ENCODE data around the gene ARG2. TPM values are rescaled to one million over a fixed set of nuclear protein-coding genes. Genes with fewer than 3 reads are reported as not detected.

The ARG2 gene
- total RNA-seq, 2 experiments from 2014 or later = 3.7 to 3.9 TPM

DNA sequence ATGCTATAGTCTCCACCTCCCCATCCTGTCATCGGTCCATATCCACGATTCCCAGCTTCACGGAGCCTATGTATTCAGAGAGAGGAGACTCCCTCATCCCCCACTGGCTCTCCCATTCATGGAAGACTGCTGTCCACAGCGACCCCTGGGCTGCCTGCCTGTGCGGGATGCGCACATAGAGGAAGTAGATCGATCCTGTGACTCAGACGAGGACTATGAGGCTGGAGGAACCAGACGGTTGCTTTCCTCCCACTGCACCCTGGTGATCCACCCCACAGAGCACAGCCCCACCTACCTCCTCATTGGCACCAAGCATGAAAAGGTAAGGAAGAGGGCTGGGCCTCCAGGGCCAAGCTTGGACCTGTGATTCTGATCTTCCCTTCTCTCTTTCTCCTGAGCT lies 44.0 kb upstream of the ARG2 start:
- H3K27ac Mint-ChIP-seq = no peak overlapping the region
- CTCF ChIA-PET = interaction anchor here (0.8 kb wide), 1 partner anchor 149 kb away, joined by 3 read pairs; no protein-coding TSS in a partner anchor
- peak in 1 of 14 experiments; percentile 12 for DNase-seq

DNA sequence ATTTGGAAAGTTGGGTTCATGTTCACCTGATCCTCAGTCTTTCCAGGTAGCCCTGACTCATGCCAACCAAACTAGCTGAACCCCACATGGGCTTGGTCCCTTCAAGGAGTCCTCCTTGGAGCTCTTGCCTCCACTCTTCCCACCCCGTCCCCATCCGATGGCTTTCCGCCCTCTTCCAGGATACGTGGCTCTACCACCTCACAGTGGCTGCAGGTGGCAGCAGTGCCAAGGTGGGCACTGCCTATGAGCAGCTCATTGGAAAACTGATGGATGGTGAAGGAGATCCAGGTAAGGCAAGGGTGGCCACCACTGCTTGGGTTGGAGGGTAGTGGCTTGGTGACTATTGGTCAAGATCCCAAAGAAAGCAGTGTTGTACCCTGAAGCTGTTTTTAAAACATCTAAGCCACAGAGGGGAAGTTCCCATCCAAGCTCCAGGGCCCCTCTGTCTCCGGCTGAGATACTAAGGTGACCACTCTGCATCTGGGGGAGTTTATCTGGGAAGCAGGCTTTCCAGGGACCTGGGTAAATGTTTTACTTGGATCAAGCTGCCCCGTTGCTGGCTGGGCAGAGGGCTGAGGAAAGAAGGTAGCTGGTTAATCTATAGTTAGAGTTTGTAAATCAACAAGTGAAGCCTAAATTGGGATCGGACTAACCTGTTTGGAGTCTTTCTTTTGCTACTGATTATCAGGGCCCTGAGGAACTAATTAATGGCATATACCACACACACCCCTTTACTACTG lies 43.3 kb upstream of the ARG2 start:
- no peak overlapping the region for H3K4me3 ChIP-seq (ENCODE audit: low read length)
- TF ChIP-seq, protein P1, sequence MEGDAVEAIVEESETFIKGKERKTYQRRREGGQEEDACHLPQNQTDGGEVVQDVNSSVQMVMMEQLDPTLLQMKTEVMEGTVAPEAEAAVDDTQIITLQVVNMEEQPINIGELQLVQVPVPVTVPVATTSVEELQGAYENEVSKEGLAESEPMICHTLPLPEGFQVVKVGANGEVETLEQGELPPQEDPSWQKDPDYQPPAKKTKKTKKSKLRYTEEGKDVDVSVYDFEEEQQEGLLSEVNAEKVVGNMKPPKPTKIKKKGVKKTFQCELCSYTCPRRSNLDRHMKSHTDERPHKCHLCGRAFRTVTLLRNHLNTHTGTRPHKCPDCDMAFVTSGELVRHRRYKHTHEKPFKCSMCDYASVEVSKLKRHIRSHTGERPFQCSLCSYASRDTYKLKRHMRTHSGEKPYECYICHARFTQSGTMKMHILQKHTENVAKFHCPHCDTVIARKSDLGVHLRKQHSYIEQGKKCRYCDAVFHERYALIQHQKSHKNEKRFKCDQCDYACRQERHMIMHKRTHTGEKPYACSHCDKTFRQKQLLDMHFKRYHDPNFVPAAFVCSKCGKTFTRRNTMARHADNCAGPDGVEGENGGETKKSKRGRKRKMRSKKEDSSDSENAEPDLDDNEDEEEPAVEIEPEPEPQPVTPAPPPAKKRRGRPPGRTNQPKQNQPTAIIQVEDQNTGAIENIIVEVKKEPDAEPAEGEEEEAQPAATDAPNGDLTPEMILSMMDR (IDR thresholded peaks at IDR 0.05) = no peak
- no peak overlapping the region for H3K27ac ChIP-seq (ENCODE audit: low read depth in 1 of 2, low read length in 2 of 2)
- POLR2A ChIA-PET = interaction anchor here (0.6 kb wide), 1 partner anchor 14 kb away, joined by 4 read pairs; no protein-coding TSS in a partner anchor
- peaks cover 3% of the 10 kb centered on the region for H3K4me1 ChIP-seq (ENCODE audit: insufficient read depth, low read length)
- H3K9me3 ChIP-seq (ENCODE audit: control insufficient read depth in 1 of 2, insufficient read depth in 1 of 2, low read length in 2 of 2) = peaks cover 0 to 3% of the 10 kb centered on the region in 2 experiments
- no peak for ATAC-seq (ENCODE audit: poor library complexity)
- Mint-ChIP-seq H3K27ac (no peak overlapping the region), H3K9me3 (no peaks in the 10 kb centered on the region), H3K4me3 (no peak overlapping the region), H3K36me3 (ENCODE audit: low read depth) (no peaks in the 10 kb centered on the region), H3K4me1 (ENCODE audit: low read depth) (no peaks in the 10 kb centered on the region), H3K27me3 (no peaks in the 10 kb centered on the region)
- DNase-seq = no peak
- intact Hi-C loops (cut with DNase I, micrococcal nuclease) = loop anchor here in 1 of 2 experiments (10.0 kb wide), 1 partner anchor 1222 kb away; no protein-coding TSS in a partner anchor
- CTCF ChIA-PET = interaction anchor here (0.8 kb wide), 1 partner anchor 149 kb away, joined by 3 read pairs; no protein-coding TSS in a partner anchor
- H3K36me3 ChIP-seq (ENCODE audit: insufficient read depth, low read length) = no peaks in the 10 kb centered on the region
- no peaks in the 10 kb centered on the region for H3K27me3 ChIP-seq (ENCODE audit: control insufficient read depth in 1 of 2, insufficient read depth in 2 of 2, low read length in 2 of 2)

More for the DNA sequence above, 44.0 kb upstream of the ARG2 start:
- Histone ChIP-seq H3K9me3 (ENCODE audit: control insufficient read depth in 1 of 2, insufficient read depth in 1 of 2, low read length in 2 of 2) (peaks cover 0 to 3% of the 10 kb centered on the region in 2 experiments), H3K27ac (ENCODE audit: low read depth in 1 of 2, low read length in 2 of 2) (no peak overlapping the region), H3K36me3 (ENCODE audit: insufficient read depth, low read length) (no peaks in the 10 kb centered on the region), H3K27me3 (ENCODE audit: control insufficient read depth in 1 of 2, insufficient read depth in 2 of 2, low read length in 2 of 2) (no peaks in the 10 kb centered on the region), H3K4me3 (ENCODE audit: low read length) (no peak overlapping the region), H3K4me1 (ENCODE audit: insufficient read depth, low read length) (peaks cover 3% of the 10 kb centered on the region)
- H3K4me3 Mint-ChIP-seq = no peak overlapping the region
- TF ChIP-seq, protein P1 (IDR thresholded peaks at IDR 0.05) = no peak
- no peaks in the 10 kb centered on the region for H3K36me3 Mint-ChIP-seq (ENCODE audit: low read depth)
- no peaks in the 10 kb centered on the region for H3K4me1 Mint-ChIP-seq (ENCODE audit: low read depth)
- H3K27me3 Mint-ChIP-seq = no peaks in the 10 kb centered on the region
- intact Hi-C loops (cut with DNase I, micrococcal nuclease) = loop anchor here in 1 of 2 experiments (10.0 kb wide), 1 partner anchor 1221 kb away; no protein-coding TSS in a partner anchor
- POLR2A ChIA-PET = no interaction called here
- ATAC-seq (ENCODE audit: poor library complexity) = no peak
- no peaks in the 10 kb centered on the region for H3K9me3 Mint-ChIP-seq

DNA sequence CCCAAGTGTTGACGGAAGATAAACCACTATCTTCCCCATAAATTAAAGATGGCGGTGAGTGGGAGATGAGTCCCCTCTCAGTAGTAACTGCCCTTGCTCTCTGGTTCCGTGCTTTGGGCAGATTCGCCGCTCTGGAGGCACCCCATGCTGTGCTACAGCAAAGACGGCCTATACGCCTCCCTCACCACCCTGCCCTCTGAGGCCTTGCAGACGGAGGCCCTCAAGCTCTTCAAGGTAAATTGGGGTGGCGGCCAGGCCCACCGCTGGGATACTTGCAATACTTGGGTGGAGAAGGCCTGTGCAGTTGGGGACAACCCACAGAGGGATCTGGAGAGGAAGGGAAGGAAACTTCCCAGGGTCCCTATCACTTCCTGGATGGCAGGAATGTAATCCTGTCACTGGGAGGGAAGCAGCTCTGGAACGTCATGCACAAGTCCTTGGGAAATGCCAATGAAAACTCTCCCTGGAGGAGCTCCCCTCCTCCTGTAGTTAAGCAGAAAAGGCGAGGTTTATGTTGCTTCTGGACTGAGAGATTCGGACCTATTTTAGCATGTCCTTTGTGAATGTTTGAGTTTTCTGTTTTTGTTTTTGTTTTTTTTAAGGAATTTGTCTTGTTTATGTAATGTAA lies 42.4 kb upstream of the ARG2 start:
- no peak overlapping the region for H3K27ac Mint-ChIP-seq

More for the DNA sequence above, 42.4 kb upstream of the ARG2 start:
- no peak overlapping the region for H3K27ac ChIP-seq (ENCODE audit: low read depth in 1 of 2, low read length in 2 of 2)
- ATAC-seq (ENCODE audit: poor library complexity) (no peak), DNase-seq (no peak)
- no peaks in the 10 kb centered on the region for H3K9me3 ChIP-seq (ENCODE audit: control insufficient read depth in 1 of 2, insufficient read depth in 1 of 2, low read length in 2 of 2)
- ChIA-PET POLR2A (no interaction called here), CTCF (no interaction called here)
- intact Hi-C loops (cut with DNase I, micrococcal nuclease) = loop anchor here in 1 of 2 experiments (10.0 kb wide), 1 partner anchor 1222 kb away; no protein-coding TSS in a partner anchor
- H3K36me3 Mint-ChIP-seq (ENCODE audit: low read depth) = no peaks in the 10 kb centered on the region
- H3K27me3 Mint-ChIP-seq = no peaks in the 10 kb centered on the region
- no peaks in the 10 kb centered on the region for H3K36me3 ChIP-seq (ENCODE audit: insufficient read depth, low read length)
- no peaks in the 10 kb centered on the region for H3K27me3 ChIP-seq (ENCODE audit: control insufficient read depth in 1 of 2, insufficient read depth in 2 of 2, low read length in 2 of 2)
- no peaks in the 10 kb centered on the region for H3K4me1 ChIP-seq (ENCODE audit: insufficient read depth, low read length)
- no peaks in the 10 kb centered on the region for H3K9me3 Mint-ChIP-seq
- no peaks in the 10 kb centered on the region for H3K4me1 Mint-ChIP-seq (ENCODE audit: low read depth)
- TF ChIP-seq, protein P1 (IDR thresholded peaks at IDR 0.05) = no peak
- H3K4me3 Mint-ChIP-seq = no peak overlapping the region
- no peak overlapping the region for H3K4me3 ChIP-seq (ENCODE audit: low read length)

Data from CD4-positive, alpha-beta T cell (primary cell).